HFFc6 (cell line): ENCODE data around the gene ACSM2B. TPM values are rescaled to one million over a fixed set of nuclear protein-coding genes. Genes with fewer than 3 reads are reported as not detected.
"Not testable (repeated sequence)": the region's sequence is repeated elsewhere in the genome, so short reads cannot be mapped to it uniquely, and the experiment has no call there.

Experiments
- DNase-seq: peaks from one replicate; pipeline ENCODE4 v3.0.0-alpha.2; 2018
- H3K27ac Mint-ChIP-seq: 2 replicates; pipeline ENCODE4 v1.8.0; 2020; ENCODE audit warnings: mild to moderate bottlenecking, mixed read lengths
- H3K27me3 Mint-ChIP-seq: 2 replicates; pipeline ENCODE4 v1.8.0; 2021; ENCODE audit warnings: mild to moderate bottlenecking, moderate library complexity, mixed read lengths; ENCODE audit not compliant: insufficient read depth
- H3K36me3 Mint-ChIP-seq: 2 replicates; pipeline ENCODE4 v1.8.0; 2021; ENCODE audit warnings: low read depth, mixed read lengths
- H3K4me1 Mint-ChIP-seq: 2 replicates; pipeline ENCODE4 v1.8.0; 2020; ENCODE audit warnings: low read depth, mixed read lengths
- H3K4me3 Mint-ChIP-seq: 2 replicates; pipeline ENCODE4 v1.8.0; 2020; ENCODE audit warnings: mild to moderate bottlenecking, moderate library complexity, mixed read lengths
- H3K9me3 Mint-ChIP-seq: 2 replicates; pipeline ENCODE4 v1.8.0; 2020; ENCODE audit warnings: mild to moderate bottlenecking, mixed read lengths
- CTCF ChIP-seq: fragments of 200-600 bp; sonication (generic); IDR thresholded peaks from 2 replicates; pipeline ENCODE4 v1.5.0; 2021; ENCODE audit warnings: antibody characterized with exemption, mild to moderate bottlenecking
- total RNA-seq, 6 experiments: library from RNA; stranded (reverse); fragmentation: NEBNext Ultra II Directional; extraction: Animal tissue kit (Norgen Biotek cat#: 25700); gene quantifications; 2 replicates in 1 of 6; 3 replicates in 5 of 6; pipeline ENCODE4 v1.2.3, GENCODE V29; 2021

The ACSM2B gene
- total RNA-seq, 6 experiments from 2014 or later = not detected

GRCh38 chr16:20538687-20539086, 37.5 kb downstream of the ACSM2B start:
- no peaks in the 10 kb centered on the region for H3K36me3 Mint-ChIP-seq
- H3K4me1 Mint-ChIP-seq = no peaks in the 10 kb centered on the region
- H3K4me3 Mint-ChIP-seq = no peak overlapping the region
- H3K27ac Mint-ChIP-seq = no peak overlapping the region
- no peak for TF ChIP-seq CTCF
- no peaks in the 10 kb centered on the region for H3K27me3 Mint-ChIP-seq
- no peak for DNase-seq
- peaks cover 24% of the 10 kb centered on the region for H3K9me3 Mint-ChIP-seq

- Mint-ChIP-seq H3K27me3 (no peaks in the 10 kb centered on the region), H3K4me1 (no peaks in the 10 kb centered on the region), H3K27ac (no peak overlapping the region)
Observed at GRCh38 chr16:20538181-20538580, 38.0 kb downstream of the ACSM2B start.

GRCh38 chr16:20536669-20537068, 39.5 kb downstream of the ACSM2B start:
- not testable (repeated sequence) for H3K4me1 Mint-ChIP-seq, H3K36me3 Mint-ChIP-seq, DNase-seq, H3K4me3 Mint-ChIP-seq, H3K27me3 Mint-ChIP-seq, H3K27ac Mint-ChIP-seq
- peaks cover 15% of the 10 kb centered on the region for H3K9me3 Mint-ChIP-seq

More at GRCh38 chr16:20538181-20538580, 38.0 kb downstream of the ACSM2B start:
- H3K36me3 Mint-ChIP-seq = no peaks in the 10 kb centered on the region
- no peak for DNase-seq
- no peak for TF ChIP-seq CTCF
- H3K4me3 Mint-ChIP-seq = no peak overlapping the region
- peaks cover 20% of the 10 kb centered on the region for H3K9me3 Mint-ChIP-seq

GRCh38 chr16:20532284-20532792, 43.8 kb downstream of the ACSM2B start:
- not testable (repeated sequence) for H3K27ac Mint-ChIP-seq, H3K36me3 Mint-ChIP-seq, H3K9me3 Mint-ChIP-seq, H3K27me3 Mint-ChIP-seq, H3K4me3 Mint-ChIP-seq, H3K4me1 Mint-ChIP-seq, DNase-seq

GRCh38 chr16:20531795-20532194, 44.4 kb downstream of the ACSM2B start:
- not testable (repeated sequence) for H3K27ac Mint-ChIP-seq, H3K4me3 Mint-ChIP-seq

GRCh38 chr16:20520103-20520502, 56.1 kb downstream of the ACSM2B start:
- H3K4me3 Mint-ChIP-seq = no peak overlapping the region
- peaks cover 23% of the 10 kb centered on the region for H3K9me3 Mint-ChIP-seq
- no peak for TF ChIP-seq CTCF
- no peak overlapping the region for H3K27ac Mint-ChIP-seq
- H3K27me3 Mint-ChIP-seq = no peaks in the 10 kb centered on the region
- H3K36me3 Mint-ChIP-seq = no peaks in the 10 kb centered on the region
- no peak for DNase-seq
- H3K4me1 Mint-ChIP-seq = no peaks in the 10 kb centered on the region

More at GRCh38 chr16:20531795-20532194, 44.4 kb downstream of the ACSM2B start:
- not testable (repeated sequence) for H3K36me3 Mint-ChIP-seq, H3K9me3 Mint-ChIP-seq, H3K27me3 Mint-ChIP-seq, H3K4me1 Mint-ChIP-seq, DNase-seq

- no peak overlapping the region for H3K27ac Mint-ChIP-seq
- peaks cover 31% of the 10 kb centered on the region for H3K9me3 Mint-ChIP-seq
- H3K27me3 Mint-ChIP-seq = no peaks in the 10 kb centered on the region
- no peaks in the 10 kb centered on the region for H3K36me3 Mint-ChIP-seq
- no peaks in the 10 kb centered on the region for H3K4me1 Mint-ChIP-seq
- no peak for TF ChIP-seq CTCF
- DNase-seq = no peak
- H3K4me3 Mint-ChIP-seq = no peak overlapping the region
Observed at GRCh38 chr16:20519231-20519630, 56.9 kb downstream of the ACSM2B start.
